Germinal center (tissue), 1 donor: ENCODE measurements around the gene STRBP.
"Not testable (repeated sequence)": the region's sequence is repeated elsewhere in the genome, so short reads cannot be mapped to it uniquely, and the experiment has no call there.

Source experiments
- DNase-seq: peaks from one replicate; pipeline ENCODE4 v3.0.0; 2012; ENCODE audit warnings: mixed read lengths, low spot score

STRBP gene

DNA sequence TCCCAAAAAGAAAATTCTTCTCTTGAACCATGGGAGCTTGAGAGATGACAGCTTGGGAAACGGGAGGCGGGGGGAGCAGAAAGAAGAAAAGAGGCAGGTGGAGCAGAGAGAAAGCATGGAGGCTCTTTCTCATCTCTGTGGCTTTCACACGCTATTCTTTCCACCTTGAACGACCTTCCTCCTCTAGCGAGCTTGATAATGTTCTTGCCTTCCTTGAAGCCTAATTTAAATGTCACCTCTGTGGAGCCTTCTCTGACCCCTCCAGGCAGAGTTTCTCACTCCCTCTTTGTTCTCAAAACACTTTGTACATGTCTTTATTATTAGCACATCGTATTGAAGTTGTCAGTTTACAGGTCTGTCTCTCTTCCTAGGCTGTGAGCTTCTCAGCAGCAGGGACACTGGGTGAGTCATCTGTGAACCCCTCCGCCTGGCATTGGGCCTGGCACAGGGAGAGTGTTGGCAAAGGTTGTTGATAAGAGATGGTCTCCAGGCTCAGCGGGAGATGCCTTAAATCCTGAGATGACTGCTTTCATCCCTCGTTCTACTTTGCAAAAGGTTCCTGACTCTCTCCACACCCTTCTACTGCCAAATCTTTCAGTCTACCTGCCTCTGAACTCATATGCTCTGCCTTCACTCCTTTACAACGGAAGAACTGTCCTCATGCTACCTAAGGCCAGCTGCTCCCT lies 14.1 kb upstream of the STRBP start:
- DNase-seq: no peak

DNA sequence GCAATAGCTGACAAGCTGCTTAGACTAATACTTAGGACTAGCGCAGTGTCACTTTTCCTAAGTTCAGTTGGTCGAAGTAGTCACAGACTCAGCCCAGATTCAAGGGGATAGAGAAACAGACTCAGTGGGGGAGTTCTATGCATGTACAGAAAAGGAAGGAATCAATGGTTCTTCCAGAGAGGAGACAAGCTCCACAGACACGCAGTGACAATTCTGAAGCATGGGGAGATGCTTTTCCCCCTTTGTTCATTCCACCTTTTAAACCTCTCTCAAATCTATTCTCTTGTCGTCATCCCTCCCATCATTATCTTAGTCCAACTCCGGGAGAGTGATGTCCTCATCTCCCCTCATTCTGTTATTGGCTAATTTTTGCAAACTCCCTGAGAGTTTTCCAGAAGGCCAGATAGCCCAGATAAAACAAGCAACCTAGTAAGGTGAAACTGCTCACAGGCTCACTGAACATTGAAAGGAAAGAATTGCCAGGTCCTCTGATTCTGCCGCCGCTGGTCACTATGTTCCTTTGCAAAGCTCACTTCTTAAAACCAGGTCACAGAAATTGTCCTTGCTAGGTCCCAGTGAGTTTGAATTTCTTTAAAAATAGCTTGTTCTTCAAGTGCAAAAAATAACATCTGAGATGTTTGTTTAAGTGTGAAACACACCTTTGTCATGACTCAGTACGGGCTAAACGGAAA lies 13.4 kb upstream of the STRBP start:
- no peak for DNase-seq

DNA sequence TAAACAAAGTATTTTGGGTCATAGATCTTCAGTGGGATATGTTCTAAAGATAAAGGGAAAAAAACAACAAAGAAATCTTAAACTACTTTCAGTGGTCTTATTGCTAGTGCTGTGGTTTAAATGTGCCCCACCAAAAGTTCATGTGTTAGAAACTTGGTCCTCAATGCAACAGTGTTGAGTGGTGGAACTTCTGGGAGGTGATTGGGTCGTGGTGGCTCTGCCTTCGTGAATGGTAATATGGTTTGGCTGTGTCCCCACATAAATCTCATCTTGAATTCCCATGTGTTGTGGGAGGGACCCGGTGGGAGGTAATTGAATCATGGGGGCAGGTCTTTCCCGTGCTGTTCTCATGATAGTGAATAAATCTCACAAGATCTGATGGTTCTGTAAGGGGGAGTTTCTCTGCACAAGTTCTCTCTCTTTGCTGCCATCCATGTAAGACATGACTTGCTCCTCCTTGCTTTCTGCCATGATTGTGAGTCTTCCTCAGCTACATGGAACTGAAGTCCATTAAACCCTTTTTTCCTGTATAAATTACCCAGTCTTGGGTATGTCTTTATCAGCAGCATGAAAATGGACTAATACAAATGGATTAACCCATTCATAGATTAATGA lies 10.6 kb upstream of the STRBP start:
- DNase-seq: not testable (repeated sequence)

DNA sequence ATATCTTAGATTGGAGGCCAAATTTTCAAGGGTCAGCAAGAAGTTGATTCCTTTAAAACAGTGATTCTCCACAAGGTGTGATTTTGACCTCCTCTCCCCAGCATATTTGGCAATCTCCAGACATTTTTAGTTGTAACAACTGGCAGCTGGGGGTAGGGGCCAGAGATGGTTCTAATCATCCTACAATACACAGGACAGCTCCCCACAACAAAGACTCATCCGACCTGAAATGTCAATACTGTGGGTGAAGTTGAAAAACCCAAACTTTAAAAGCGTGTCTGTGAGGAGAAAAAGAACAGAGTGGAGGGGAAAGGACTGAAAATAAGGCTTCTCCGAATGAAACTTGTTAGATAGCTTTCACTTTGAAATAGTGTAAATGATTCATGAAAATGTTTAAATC lies 10.0 kb upstream of the STRBP start:
- no peak for DNase-seq

DNA sequence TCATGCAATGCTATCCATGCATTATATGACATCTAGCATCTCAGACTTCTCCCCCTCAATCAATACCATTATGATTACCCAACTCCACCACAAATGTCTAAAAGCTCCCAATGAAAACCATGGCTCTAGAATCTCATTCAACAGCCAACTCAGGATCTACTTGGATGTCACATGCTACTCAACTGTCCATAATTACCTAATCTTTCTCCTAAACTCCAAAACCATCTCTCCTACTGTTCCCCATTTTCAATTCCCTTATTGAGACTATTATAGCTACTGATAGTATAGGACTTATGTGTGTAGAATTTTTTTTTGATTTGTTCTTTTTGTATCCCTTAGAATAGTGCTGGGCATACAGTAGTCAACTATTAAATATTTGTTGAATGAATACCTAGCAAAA lies 8.2 kb upstream of the STRBP start:
- DNase-seq: no peak

DNA sequence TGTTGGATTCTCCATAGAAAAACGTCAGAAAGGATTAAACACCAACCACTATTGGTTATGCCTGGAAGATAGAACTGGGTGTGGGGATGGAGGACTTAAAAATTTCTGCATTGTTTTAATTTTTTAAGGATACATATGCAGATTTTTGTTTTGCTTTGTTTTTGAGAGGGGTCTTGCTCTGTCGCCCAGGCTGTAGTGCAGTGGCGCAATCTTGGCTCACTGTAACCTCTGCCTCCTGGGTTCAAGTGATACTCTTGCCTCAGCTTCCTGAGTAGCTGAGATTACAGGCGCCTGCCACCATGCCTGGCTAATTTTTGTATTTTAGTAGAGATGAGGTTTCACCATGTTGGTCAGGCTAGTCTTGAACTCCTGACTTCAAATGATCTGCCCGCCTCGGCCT lies 2.7 kb upstream of the STRBP start:
- not testable (repeated sequence) for DNase-seq

DNA sequence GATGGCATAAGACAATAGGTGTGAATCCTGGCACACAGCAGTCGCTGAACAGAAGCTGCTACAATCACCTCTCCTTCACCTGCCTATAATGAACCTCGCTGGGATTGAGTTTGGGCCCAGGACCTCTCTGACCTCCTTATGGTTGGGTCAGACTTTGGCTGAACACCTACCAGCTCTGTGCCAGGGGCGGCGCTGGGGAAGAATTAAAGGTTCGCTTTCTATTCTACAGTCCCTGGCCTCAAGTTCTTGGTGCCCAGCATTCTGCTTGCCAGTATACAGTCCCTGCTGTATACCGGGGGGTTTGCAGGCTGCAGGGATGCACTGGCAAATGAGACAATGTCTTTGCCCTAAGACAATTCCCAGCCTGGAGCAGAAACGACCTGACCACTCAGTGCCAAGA lies 895 bp upstream of the STRBP start:
- DNase-seq: no peak

DNA sequence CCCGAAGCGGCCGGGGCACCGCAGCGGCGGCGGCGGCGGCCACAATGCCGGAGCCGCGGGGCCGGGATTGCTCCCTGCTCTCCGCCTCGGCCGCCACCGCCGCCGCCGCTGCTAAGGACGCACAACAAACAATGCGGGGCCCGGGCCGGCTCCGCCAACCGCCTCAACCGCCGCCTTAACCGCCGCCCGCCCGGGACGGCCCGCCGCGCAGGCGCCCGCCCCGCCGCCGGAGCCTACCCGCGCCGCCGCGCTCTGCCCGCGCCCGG lies 254 bp downstream of the STRBP start:
- DNase-seq: no peak

DNA sequence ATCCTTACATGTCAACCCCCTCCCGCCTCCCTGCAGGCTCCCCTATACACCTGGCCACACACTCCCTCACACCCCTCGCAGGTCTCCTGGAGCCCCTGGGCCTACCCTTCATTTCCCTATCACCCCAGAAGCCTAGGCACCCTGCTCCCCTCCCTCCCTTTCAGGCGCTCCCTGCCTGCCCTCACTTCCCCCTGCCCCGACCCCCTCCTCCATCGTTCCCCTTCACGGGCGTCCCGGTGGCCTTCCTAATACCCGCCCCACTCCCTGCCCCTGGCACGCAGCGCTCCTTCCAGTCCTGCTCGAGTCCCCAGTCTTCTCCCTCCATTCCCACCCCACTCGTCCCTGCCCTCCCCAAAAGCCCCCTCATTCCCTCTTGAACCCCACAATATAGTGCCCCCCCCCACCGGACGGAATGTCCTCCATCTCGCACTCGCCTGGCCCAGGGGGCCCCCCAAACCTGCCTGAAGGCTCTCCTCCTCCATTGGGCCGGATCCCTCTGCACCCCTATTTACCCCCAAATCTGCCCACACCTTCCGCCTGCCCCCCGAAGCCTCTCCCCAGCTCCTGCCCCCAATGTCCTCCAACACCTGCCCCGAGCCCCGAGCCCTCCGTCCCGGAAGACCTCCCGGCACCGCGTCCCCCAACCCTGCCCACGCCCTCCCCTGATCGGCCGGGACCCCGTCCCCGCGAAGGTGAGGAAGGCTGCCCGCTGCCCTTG lies 746 bp downstream of the STRBP start:
- DNase-seq: peak; percentile 33

DNA sequence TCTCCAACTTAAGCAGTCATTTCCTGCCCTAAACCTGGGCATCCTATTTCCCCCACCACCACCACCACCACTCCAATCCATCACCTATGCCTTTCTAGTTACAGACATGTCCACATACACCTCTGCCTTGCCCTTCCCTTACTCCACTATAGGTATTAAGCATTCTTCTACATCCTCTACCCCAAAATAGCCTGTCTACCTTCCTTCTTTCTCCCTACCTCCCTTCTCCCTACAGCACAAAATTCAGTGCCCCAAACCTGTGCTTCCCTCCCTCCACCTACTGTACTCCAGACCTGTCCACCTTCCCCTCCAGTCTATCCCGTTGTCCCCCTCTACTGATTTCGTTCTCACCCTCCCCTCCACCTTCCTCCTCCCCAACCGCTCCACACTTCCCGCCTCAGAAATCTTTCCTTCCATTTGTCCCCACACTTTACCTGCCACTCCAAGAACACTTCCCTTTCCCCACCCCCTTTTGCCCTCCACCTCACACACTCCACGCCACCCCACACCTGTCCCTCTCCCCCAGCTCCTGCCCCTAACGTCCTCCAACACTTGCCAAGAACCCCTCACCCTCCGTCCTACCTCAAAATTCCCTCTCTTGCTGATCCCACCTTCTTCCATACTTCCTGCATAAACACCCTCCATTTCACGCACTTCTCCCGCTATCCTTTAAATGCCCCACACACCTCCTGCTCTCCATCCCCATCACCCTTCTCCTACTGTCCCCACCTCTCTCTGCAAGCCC lies 1.6 kb downstream of the STRBP start:
- no peak for DNase-seq

DNA sequence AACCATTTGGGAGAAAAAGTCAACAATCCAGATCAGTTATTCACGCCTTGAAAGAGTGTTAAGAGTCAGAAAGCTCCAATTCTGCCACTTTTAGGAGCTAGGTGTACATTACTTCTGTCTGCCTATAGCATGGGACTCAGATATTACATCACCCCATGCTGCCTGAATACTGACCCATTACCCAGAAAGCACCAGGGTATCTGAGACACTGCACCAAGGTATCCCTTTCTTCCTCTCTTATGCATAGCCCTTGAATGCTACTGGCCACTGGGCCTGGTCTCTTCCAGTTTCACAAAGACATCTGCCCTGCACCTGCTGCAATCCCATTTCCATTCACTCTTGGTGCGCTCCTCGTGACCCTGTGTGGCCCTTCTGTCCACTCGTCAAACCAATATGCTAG lies 2.6 kb downstream of the STRBP start:
- DNase-seq: no peak

DNA sequence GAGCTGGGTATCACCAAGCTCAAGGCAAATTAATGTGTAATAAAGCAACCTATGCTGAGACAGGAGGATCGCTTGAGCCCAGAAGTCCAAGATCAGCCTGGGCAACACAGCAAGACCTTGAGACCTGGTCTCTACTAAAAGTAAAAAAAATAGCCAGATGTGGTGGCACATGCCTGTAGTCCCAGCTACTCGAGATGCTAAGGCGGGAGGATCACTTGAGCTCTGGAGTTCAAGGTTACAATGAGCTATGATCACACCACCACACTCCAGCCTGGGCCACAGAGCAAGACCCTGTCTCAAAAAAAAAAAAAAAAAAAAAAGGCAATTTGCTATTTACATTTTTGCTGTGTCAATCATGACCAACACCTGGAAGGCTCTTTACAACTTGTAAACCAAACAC lies 5.2 kb downstream of the STRBP start:
- DNase-seq: no peak

DNA sequence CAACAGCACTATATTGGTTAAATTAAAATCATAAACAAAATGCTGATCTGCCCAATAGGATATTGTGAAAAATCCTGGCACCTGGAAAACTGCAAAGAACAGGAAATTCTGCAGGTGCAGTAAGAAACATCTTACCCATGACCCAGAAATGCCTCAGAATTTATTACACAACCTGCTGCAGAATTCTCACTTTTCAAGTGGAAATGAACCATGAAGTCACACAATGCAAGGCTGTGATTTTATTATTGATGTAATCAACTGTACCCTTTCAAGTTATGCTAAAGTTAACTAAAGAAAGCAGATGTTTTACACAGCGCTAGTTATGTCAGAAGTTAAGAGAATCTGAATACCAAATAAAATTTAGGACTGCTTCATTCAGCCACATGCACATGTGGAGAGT lies 6.0 kb downstream of the STRBP start:
- no peak for DNase-seq

DNA sequence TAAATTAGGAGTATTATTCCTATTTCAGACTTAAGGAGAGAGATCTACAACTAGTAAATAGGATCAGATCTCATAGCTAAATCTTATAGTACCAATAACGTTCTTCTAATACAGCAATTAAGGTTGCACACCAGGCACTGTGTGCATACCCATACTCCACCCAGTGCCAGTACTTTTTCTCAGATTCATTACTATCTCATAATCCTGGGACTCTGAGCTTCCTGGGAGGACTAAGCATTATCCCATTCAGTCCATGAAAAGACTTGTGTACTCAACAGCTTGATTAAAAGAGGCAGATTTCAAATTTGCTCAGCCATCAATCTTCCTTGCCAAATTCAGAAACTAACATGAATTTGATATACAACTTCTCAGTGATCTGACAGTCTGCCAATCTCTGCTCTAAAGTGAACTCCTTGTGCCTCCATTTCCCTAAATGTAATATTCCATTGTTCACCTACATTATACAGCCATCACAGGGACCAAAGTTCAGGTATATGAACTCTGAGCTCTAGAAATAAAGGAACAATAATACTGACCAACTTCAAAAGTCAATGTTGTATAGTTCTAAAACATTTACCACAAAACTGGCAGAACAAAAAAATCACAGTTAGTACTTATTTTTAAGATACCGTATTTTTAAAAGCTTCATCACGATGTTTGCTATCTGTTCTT lies 7.2 kb downstream of the STRBP start:
- no peak for DNase-seq

DNA sequence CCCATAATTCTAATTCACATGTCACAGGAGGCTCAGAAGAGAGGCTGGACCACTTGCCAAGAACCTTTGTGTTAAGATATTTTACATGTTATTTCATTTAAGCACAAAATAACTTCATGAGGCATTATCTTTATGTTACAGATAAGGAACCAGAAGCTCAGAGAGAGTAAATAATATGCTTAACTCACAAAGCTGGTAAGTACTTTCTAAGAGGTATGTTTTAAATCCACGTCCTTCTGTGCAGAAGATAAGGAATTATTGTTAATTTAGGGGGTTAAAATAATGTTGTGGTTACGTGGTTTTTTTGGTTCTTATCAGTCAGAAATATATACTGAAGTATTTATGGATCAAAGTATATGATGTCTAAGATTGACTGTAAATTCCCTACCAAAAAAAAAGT lies 8.0 kb downstream of the STRBP start:
- DNase-seq: no peak

DNA sequence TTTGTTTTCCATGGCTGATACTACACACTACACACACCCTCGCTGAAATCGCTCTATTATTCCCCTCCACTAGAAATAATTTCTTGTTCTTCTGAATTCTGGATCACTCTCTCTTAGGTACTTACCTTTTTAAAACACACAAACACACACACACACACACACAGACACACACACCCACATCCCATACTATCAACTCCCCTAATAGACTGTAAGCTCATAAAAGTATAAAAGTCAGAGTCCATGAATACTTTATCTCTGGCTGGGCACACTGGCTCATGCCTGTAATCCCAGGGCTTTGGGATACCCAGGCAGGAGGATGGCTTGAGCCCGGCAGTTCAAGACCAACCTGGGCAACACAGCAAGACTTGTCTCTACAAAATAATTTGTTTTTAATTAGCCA lies 11.1 kb downstream of the STRBP start:
- DNase-seq: no peak

DNA sequence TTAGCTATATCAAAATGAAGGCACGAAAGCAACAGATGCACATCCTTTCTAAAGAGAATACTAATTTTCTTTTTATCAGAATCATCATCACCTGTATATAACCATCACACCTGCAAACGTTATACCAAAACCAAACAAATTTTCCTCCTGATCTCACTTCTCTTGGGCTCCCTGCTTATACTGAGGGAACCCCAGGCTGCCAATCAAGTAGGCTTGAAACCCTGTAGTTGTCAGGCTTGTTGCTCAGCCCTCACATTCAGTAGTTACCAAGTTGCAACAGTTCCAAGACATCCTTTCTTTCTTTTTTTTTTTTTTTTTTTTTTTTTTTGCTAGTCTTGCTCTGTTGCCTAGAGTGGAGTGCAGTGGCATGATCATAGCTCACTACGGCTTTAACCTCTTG lies 12.7 kb downstream of the STRBP start:
- DNase-seq: no peak

DNA sequence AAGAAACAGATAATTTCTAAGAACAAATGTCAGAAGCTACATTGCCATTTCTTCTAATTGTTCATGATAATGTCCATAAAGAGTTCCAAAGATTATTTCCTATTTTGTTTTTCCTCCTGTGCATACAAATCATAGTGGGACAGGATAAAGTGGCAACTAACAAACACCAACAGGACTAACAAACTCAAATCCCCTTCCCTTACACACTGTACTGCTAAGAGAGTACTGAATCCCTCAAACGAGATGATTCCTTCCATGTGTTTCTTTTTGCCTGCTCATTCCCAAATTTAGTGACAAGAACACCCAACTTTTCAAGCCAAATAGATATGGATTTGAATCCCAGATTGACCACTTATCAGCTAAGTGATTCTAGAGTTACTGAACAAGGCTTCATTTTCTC lies 15.2 kb downstream of the STRBP start:
- DNase-seq: no peak

DNA sequence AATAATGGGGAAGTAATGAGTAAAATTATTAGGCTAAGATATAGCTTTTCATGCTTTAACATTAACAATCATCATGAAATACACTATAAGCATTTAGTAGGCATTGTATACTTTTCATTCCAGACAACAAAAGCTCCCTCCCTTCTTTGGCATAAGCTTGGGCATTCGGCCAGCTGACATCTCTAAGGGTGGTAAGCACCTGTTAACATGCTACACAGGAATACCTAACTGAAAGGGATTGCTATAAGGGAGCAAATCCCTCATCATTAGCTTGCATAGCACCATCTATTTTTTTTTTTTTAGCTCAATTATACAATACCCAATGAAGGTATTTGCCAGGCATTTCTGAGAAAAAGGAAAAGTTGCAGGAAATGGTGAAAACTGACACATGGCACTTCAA lies 16.6 kb downstream of the STRBP start:
- DNase-seq: no peak

DNA sequence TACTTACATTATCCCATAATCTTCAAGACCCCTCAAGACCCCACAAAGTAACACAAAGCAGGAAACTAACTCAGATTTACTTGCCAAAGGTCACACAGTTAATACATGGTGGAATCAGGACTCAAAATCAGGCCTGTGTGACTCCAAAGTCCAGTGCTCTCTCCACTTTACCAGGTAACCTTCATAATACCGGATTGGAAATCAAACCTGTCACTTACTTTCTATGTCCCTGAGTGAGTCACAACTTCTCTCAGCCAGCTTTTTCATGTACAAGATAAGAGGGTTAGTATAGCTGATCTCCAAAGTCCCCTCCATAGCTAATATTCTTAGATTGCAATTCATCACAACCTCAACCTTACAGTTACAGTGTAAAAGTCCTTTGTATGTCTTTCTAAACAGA lies 17.1 kb downstream of the STRBP start:
- DNase-seq: no peak

DNA sequence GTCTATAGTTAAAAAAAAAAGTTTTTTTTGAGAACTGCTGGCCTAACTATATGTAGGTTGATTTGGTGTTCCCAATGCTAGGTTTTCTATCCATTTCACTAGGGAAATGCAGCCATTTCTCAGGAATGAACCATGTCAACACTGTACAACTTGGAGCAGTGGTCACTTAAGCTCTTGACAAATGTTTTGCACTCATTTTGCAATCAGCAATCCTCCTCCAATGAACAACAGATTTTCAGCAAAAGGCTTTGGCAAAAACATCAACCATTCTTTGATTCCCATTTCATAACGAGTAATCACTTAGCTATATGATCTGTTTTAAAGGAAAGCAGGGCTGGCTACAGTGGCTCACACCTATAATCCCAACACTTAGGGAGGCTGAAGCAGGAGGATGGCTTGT lies 17.9 kb downstream of the STRBP start:
- no peak for DNase-seq

DNA sequence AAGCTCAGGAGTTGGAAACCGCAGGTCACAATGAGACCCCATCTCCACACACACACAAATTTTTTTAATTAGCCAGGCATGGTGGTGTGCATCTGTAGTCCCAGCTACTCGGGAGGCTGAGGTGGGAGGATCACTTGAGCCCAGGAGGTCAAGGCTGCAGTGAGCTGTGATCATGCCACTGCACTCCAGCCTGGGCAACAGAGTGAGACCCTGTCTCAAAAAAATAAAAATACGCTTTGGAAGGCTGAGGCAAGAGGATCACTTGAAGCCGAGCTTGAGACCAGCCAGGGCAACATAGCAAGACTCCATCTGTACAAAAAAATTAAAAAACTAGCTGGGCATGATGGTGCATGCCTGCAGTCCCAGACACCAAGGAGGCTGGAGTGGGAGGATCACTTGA lies 19.2 kb downstream of the STRBP start:
- not testable (repeated sequence) for DNase-seq
